K562 (cell line): ENCODE results near the gene ZFX. TPM values are rescaled to one million over a fixed set of nuclear protein-coding genes. Genes with fewer than 3 reads are reported as not detected.
"Not testable (repeated sequence)": the region's sequence is repeated elsewhere in the genome, so short reads cannot be mapped to it uniquely, and the experiment has no call there.

Source experiments
- ATAC-seq: fragments of 200-7000 bp; cut with Tn5 transposase; 3 replicates; pipeline ENCODE4 v1.9.1; 2020; ENCODE audit warnings: moderate library complexity
- BruUV-seq: library from RNA; stranded (reverse); fragments of 400-500 nt; replicated peaks from 2 replicates; lab custom pipeline; 2021; lab: Mats Ljungman, UMichigan
- CTCF ChIA-PET: fragments of 300-600 bp; formaldehyde crosslinking; extraction: SDS; loops from one replicate; lab custom pipeline; 2021; ENCODE audit warnings: low intra/inter-chr PET ratio; lab: Yijun Ruan, JAX
- POLR2A ChIA-PET: fragments of 300-600, 350-650 bp; sonication (Branson Sonifier 250); formaldehyde crosslinking; extraction: SDS; loops from one replicate; lab custom pipeline; 2021; ENCODE audit warnings: antibody characterized with exemption, inconsistent platforms; lab: Yijun Ruan, JAX
- DNase-seq, 4 experiments: peaks; one replicate each; pipeline versions ENCODE4 v3.0.0 to v3.0.0-alpha.2; 2011 to 2018; ENCODE audit warnings: low spot score in 3 of 4, mixed read lengths in 3 of 4; ENCODE audit errors: extremely low read depth in 1 of 4
- FAIRE-seq: peaks from 2 replicates; lab custom pipeline; 2011; peaks lifted over from hg19 to GRCh38; lab: Jason Lieb, UNC
- H2AFZ ChIP-seq: 2 replicates; pipeline ENCODE4 v1.6.0; 2011; ENCODE audit warnings: low read depth, low read length, control low read depth, inconsistent platforms
- H3K27ac ChIP-seq: fragments of 200-600 bp; 3 replicates; pipeline ENCODE4 v1.8.0; 2011; ENCODE audit warnings: low read depth, mild to moderate bottlenecking, control low read depth, inconsistent platforms, low read length, moderate library complexity, mixed read lengths; ENCODE audit errors: extremely low read depth
- H3K27me3 ChIP-seq, 2 experiments: fragments of 300-600 bp in 1 of 2; 2 replicates in 1 of 2; 3 replicates in 1 of 2; pipeline versions ENCODE4 v1.6.0 to v1.8.0; 2011; ENCODE audit warnings: inconsistent platforms in 2 of 2, low read length in 2 of 2, mild to moderate bottlenecking in 1 of 2, mixed read lengths in 1 of 2, moderate library complexity in 1 of 2; ENCODE audit not compliant: control insufficient read depth in 2 of 2, insufficient read depth in 2 of 2
- H3K36me3 ChIP-seq: fragments of 300-600 bp; 3 replicates; pipeline ENCODE4 v1.8.0; 2011; ENCODE audit warnings: mild to moderate bottlenecking, low read length, inconsistent platforms; ENCODE audit not compliant: control insufficient read depth, insufficient read depth
- H3K4me1 ChIP-seq, 2 experiments: fragments of 200-600 bp in 1 of 2; replicated peaks in 1 of 2; 2 replicates in 1 of 2; 3 replicates in 1 of 2; pipeline versions ENCODE4 v1.5.1 to v1.8.0; 2011; ENCODE audit warnings: inconsistent platforms in 2 of 2, low read length in 2 of 2, mild to moderate bottlenecking in 1 of 2, mixed read lengths in 1 of 2, moderate library complexity in 1 of 2; ENCODE audit not compliant: control insufficient read depth in 2 of 2, insufficient read depth in 2 of 2
- H3K4me2 ChIP-seq: 2 replicates; pipeline ENCODE4 v1.6.1; 2011; ENCODE audit warnings: low read length, control low read depth, inconsistent platforms, mixed read lengths; ENCODE audit not compliant: insufficient read depth
- H3K4me3 ChIP-seq: fragments of 200-600 bp; sonication (generic), shearing (Covaris generic); 2 replicates; pipeline ENCODE4 v1.5.1; 2016; ENCODE audit warnings: control low read depth, inconsistent platforms
- H3K79me2 ChIP-seq: fragments of 200-600 bp; 3 replicates; pipeline ENCODE4 v1.8.0; 2011; ENCODE audit warnings: low read length, inconsistent platforms; ENCODE audit not compliant: control insufficient read depth, insufficient read depth
- H3K9ac ChIP-seq, 2 experiments: 2 replicates each; pipeline versions ENCODE4 v1.6.0 to v1.6.1; 2011; ENCODE audit warnings: low read depth in 2 of 2, low read length in 2 of 2, control low read depth in 1 of 2, inconsistent platforms in 1 of 2, mild to moderate bottlenecking in 1 of 2, mixed read lengths in 1 of 2; ENCODE audit not compliant: insufficient read depth in 1 of 2
- H3K9me1 ChIP-seq: one replicate; pipeline ENCODE4 v1.6.0; 2011; ENCODE audit warnings: inconsistent platforms, mild to moderate bottlenecking, low read length, moderate library complexity; ENCODE audit not compliant: control insufficient read depth, insufficient read depth
- H3K9me3 ChIP-seq: replicated peaks from 2 replicates; pipeline ENCODE4 v1.5.1; 2011; ENCODE audit warnings: low read depth, low read length, inconsistent platforms; ENCODE audit not compliant: control insufficient read depth, insufficient read depth
- H4K20me1 ChIP-seq: replicated peaks from 2 replicates; pipeline ENCODE4 v1.6.1; 2011; ENCODE audit warnings: low read length, inconsistent platforms, mixed read lengths; ENCODE audit not compliant: control insufficient read depth, insufficient read depth
- ARID3A ChIP-seq: IDR thresholded peaks from 2 replicates; pipeline ENCODE4 v1.6.1; 2012; ENCODE audit warnings: low read depth, low read length, improper control_type of control experiment, borderline replicate concordance
- C11orf30 ChIP-seq: fragments of 450-650 bp; IDR thresholded peaks from 2 replicates; pipeline ENCODE4 v1.6.1; 2016; ENCODE audit warnings: low read depth, mild to moderate bottlenecking
- CTCF ChIP-seq, 3 experiments: IDR thresholded peaks in 2 of 3; conservative IDR thresholded peaks in 1 of 3; 2 replicates each; pipeline ENCODE4 v1.5.1; 2011 to 2012; ENCODE audit warnings: low read length in 3 of 3, mild to moderate bottlenecking in 3 of 3, control low read depth in 2 of 3, improper control_type of control experiment in 1 of 3, inconsistent platforms in 1 of 3, low read depth in 1 of 3, mixed read lengths in 1 of 3, moderate library complexity in 1 of 3; ENCODE audit not compliant: insufficient read depth in 2 of 3
- KLF1 ChIP-seq: fragments of 450-650 bp; IDR thresholded peaks from 2 replicates; pipeline ENCODE4 v1.6.1; 2016; ENCODE audit warnings: missing genetic modification characterization, missing compliant biosample characterization
- NCOA4 ChIP-seq: fragments of 450-650 bp; IDR thresholded peaks from 2 replicates; pipeline ENCODE4 v1.6.1; 2018; ENCODE audit warnings: mild to moderate bottlenecking; ENCODE audit not compliant: partially characterized antibody
- RBFOX2 ChIP-seq: fragments of 200-400 bp; formaldehyde crosslinking; IDR thresholded peaks from 2 replicates; pipeline ENCODE4 v1.6.1; 2017; ENCODE audit warnings: low read depth, mild to moderate bottlenecking, low read length, moderate library complexity
- RBM17 ChIP-seq: fragments of 200-400 bp; formaldehyde crosslinking; IDR thresholded peaks from 2 replicates; pipeline ENCODE4 v1.6.1; 2017; ENCODE audit warnings: low read depth, mild to moderate bottlenecking, low read length, borderline replicate concordance
- ZNF23 ChIP-seq: fragments of 250-450 bp; sonication (Bioruptor Pico); IDR thresholded peaks from 2 replicates; pipeline ENCODE4 v1.4.0; 2020; ENCODE audit warnings: mild to moderate bottlenecking
- ZNF449 ChIP-seq: fragments of 250-450 bp; sonication (Bioruptor Pico); IDR thresholded peaks from 2 replicates; pipeline ENCODE4 v1.8.0; 2022; ENCODE audit warnings: moderate library complexity, mild to moderate bottlenecking, inconsistent platforms
- WGBS: fragments of 100-300 bp; shearing (Covaris generic); methylation state at CpG from one replicate; pipeline ENCODE4 v1.1.6; 2016; ENCODE audit warnings: low coverage, mixed read lengths; ENCODE audit not compliant: insufficient coverage; ENCODE audit errors: missing lambda C conversion rate; 5-methylcytosine and 5-hydroxymethylcytosine counted together
- in situ Hi-C: fragments of 300-500 bp; cut with MboI; formaldehyde crosslinking; loops from 4 replicates; pipeline ENCODE4 v1.15.0; 2018; ENCODE audit warnings: inconsistent platforms, mixed read lengths
- intact Hi-C: fragments of 100-400 bp; cut with micrococcal nuclease; formaldehyde crosslinking; loops from 2 replicates; pipeline ENCODE4 v1.14.2; 2022
- polyA plus RNA-seq, 8 experiments: library from polyadenylated mRNA; depleted of rRNA in 4 of 8; stranded (reverse) in 5 of 8; unstranded in 3 of 8; fragments of >200 nt; fragmentation: Nextera tagmentation in 2 of 8; fragmentation: Illumina TruSeq in 1 of 8; extraction: Ambion mirVana in 2 of 8; extraction: Trizol in 1 of 8; gene quantifications; 2 replicates each; pipeline versions ENCODE4 v1.2.1 to v1.2.3, GENCODE V29; 2011 to 2014; ENCODE audit warnings: inconsistent platforms in 1 of 8, missing spikeins in 1 of 8
- total RNA-seq, 7 experiments: library from RNA; depleted of rRNA in 6 of 7; stranded (reverse); fragments of >200 nt in 6 of 7; fragmentation: Illumina TruSeq in 2 of 7; extraction: Trizol in 2 of 7; gene quantifications; 2 replicates each; pipeline versions ENCODE4 v1.2.1 to v1.2.3, GENCODE V29; 2011 to 2021; ENCODE audit warnings: low replicate concordance in 1 of 7

Gene ZFX
- total and polyA plus RNA-seq, 9 of the 15 experiments (the other 6 are each of a cell fraction or from before 2014, with no cell fraction given): 5.3 to 25.2 (median 11.4) TPM

- H3K9ac ChIP-seq, POLR2A ChIA-PET, FAIRE-seq, H3K27ac ChIP-seq, H3K9me1 ChIP-seq, H3K9me3 ChIP-seq, H3K4me2 ChIP-seq, H3K4me3 ChIP-seq, H3K27me3 ChIP-seq, DNase-seq, BruUV-seq, CTCF ChIA-PET, in situ Hi-C loops, H2AFZ ChIP-seq, intact Hi-C loops, ATAC-seq: not testable (repeated sequence)
- peaks cover 99% of the 10 kb centered on the region for H3K79me2 ChIP-seq
- peaks cover 7 to 25% of the 10 kb centered on the region in 2 experiments for H3K4me1 ChIP-seq
- H4K20me1 ChIP-seq: peaks cover 14% of the 10 kb centered on the region; the same call in 1 of the 2 replicates
- H3K36me3 ChIP-seq: peaks cover 45% of the 10 kb centered on the region; the same call in 1 of the 3 replicates
- WGBS: 91% methylated on average over 7 of the region's 7 CpGs
These were observed 6.2 kb downstream of the ZFX start for GRCh38 chrX:24155747-24156146.

- Histone ChIP-seq H3K9ac (no peak overlapping the region), H4K20me1 (peaks cover 10% of the 10 kb centered on the region; the same call in 1 of the 2 replicates), H3K79me2 (peaks cover 99% of the 10 kb centered on the region), H3K9me3 (no peaks in the 10 kb centered on the region), H2AFZ (no peak overlapping the region), H3K4me1 (peaks cover 7 to 25% of the 10 kb centered on the region in 2 experiments), H3K9me1 (peaks cover 3% of the 10 kb centered on the region), H3K27me3 (no peaks in the 10 kb centered on the region), H3K27ac (no peak overlapping the region), H3K4me2 (no peak overlapping the region), H3K36me3 (peaks cover 47% of the 10 kb centered on the region; the same call in 1 of the 3 replicates), H3K4me3 (no peak overlapping the region)
- 88% methylated on average over 4 of the region's 4 CpGs for WGBS
- no peak for ATAC-seq
- POLR2A ChIA-PET: interaction anchor here (1.1 kb wide), 2 partner anchors 10 to 13 kb away, joined by 3 to 5 read pairs; no protein-coding TSS in a partner anchor
- in situ Hi-C loops: no loop called here
- no peak for DNase-seq
- FAIRE-seq: no peak
- no TSS peak for BruUV-seq
- CTCF ChIA-PET: no interaction called here
- intact Hi-C loops: no loop called here
- no peak for TF ChIP-seq NCOA4
- TF ChIP-seq KLF1 (tag): no peak
- TF ChIP-seq C11orf30: no peak
- no peak for TF ChIP-seq ZNF449
- TF ChIP-seq RBM17: no peak
- TF ChIP-seq CTCF (IDR thresholded peaks at IDR 0.05 in 2 of 3, conservative IDR thresholded peaks at IDR 0.05 in 1 of 3; ENCODE audit: insufficient read depth in 2 of 3, low read depth in 1 of 3, low read length in 3 of 3): no peak
- no peak for TF ChIP-seq RBFOX2
- TF ChIP-seq ZNF23: no peak
- no peak for TF ChIP-seq ARID3A
These were observed 6.6 kb downstream of the ZFX start for GRCh38 chrX:24156177-24156576.
